GM12875 (cell line): Measurements from ENCODE around the gene MIB1.

Experiments
- H3K4me3 ChIP-seq: one replicate; pipeline ENCODE4 v1.5.1; 2011; ENCODE audit warnings: low read depth, low read length, control low read depth
- TF ChIP-seq, protein P1 (sequence below): IDR thresholded peaks from 2 replicates; pipeline ENCODE4 v1.5.1; 2011; ENCODE audit warnings: low read depth, mild to moderate bottlenecking, control low read depth, inconsistent platforms, low read length, moderate library complexity, borderline replicate concordance; ENCODE audit not compliant: insufficient read depth

Gene MIB1

GRCh38 chr18:21853016-21853415, 112.4 kb downstream of the MIB1 start:
- no peak overlapping the region for H3K4me3 ChIP-seq
- TF ChIP-seq, protein P1, sequence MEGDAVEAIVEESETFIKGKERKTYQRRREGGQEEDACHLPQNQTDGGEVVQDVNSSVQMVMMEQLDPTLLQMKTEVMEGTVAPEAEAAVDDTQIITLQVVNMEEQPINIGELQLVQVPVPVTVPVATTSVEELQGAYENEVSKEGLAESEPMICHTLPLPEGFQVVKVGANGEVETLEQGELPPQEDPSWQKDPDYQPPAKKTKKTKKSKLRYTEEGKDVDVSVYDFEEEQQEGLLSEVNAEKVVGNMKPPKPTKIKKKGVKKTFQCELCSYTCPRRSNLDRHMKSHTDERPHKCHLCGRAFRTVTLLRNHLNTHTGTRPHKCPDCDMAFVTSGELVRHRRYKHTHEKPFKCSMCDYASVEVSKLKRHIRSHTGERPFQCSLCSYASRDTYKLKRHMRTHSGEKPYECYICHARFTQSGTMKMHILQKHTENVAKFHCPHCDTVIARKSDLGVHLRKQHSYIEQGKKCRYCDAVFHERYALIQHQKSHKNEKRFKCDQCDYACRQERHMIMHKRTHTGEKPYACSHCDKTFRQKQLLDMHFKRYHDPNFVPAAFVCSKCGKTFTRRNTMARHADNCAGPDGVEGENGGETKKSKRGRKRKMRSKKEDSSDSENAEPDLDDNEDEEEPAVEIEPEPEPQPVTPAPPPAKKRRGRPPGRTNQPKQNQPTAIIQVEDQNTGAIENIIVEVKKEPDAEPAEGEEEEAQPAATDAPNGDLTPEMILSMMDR = no peak

DNA sequence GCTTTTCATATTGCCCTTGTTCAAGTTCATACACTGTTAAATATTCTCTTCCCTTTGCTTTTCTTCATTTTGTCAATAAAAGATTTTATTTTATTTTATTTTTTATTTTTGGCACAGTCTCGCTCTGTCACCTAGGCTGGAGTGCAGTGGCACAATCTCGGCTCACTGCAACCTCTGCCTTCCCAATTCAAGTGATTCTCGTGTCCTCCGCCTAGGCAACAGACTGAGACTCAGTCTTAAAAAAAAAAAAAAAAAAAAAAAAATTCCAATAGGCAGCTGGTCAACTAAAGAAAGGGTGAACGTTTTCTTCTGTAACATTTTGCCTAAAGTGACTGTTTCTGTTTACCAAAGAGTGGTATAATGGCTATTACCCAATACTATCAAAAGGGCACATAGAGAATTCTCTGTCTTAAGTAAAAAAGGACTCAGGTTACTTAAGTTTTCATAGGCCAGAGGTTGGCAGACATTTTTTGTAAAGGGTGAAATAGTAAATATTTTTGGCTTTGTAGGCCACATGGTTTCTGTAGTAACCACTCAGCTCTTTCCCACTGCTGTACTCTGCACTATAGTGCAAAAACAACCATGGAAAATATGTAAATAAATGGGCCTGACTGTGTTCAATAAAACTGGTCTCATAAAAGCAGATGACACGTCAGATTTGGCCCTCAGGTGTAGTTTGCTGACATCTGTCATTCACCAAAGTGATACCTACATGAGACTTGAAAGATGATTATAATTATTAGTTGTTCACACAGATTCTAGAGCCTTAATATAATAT, 113.4 kb downstream of the MIB1 start:
- H3K4me3 ChIP-seq = no peak overlapping the region
- TF ChIP-seq, protein P1 = no peak

- TF ChIP-seq, protein P1 = no peak
- H3K4me3 ChIP-seq = no peak overlapping the region
Measured at GRCh38 chr18:21855432-21855831, 114.8 kb downstream of the MIB1 start.

GRCh38 chr18:21857871-21858270, 117.3 kb downstream of the MIB1 start:
- TF ChIP-seq, protein P1 = no peak
- no peak overlapping the region for H3K4me3 ChIP-seq

DNA sequence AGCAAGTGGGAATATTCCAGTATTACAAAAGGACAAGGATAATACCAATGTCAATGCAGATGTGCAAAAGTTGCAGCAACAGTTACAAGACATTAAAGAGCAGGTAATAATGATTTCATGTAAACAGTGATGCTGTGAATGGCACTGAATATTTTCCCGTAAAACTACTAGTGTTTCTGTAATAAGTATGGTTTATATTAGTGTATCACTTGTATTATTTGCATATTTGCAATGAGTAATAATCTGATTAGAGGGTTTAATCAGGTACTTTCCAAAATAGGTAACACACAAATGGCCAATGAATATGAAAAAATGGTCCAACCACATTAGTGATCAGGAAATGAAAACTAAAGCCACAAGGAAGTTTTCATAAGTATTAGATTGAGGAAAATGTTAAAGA, 118.0 kb downstream of the MIB1 start:
- H3K4me3 ChIP-seq = no peak overlapping the region
- TF ChIP-seq, protein P1 = no peak

DNA sequence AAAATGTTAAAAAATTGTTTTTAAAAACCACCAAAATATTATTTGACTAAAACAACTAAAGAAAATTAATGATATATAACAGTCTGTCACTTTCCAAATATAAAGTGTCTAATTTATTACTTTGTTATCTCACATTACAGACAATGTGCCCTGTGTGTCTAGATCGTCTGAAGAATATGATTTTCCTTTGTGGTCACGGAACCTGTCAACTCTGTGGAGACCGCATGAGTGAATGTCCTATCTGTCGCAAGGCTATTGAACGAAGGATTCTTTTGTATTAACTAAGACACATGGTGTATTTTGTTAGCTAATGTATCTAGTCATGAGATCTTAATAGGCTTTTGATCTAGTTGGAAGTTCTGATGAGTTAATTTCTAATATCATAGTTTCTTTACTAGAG, 123.8 kb downstream of the MIB1 start:
- TF ChIP-seq, protein P1 = no peak
- no peak overlapping the region for H3K4me3 ChIP-seq

DNA sequence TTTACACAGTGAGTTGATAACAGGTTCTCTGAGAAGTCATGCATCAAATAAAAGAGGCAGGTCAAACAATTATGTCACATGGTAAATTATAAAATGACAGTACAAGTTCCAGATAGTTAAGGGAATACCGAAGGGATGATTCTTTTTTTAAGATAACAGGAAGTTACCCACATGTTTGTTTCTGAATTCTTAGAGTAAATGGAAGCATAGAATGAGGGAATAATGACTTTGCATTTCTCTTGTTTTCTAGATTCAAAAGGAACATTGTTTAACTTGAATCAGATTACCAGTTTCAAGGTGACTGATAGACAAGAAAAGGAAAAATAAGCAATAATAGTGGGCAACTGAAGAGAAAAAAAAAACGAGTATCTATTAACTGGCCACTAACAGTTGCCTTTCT, 124.5 kb downstream of the MIB1 start:
- TF ChIP-seq, protein P1 = no peak
- no peak overlapping the region for H3K4me3 ChIP-seq
